ENCODE measurements around the gene DHX16. TPM values are rescaled to one million over a fixed set of nuclear protein-coding genes. Genes with fewer than 3 reads are reported as not detected.
"Not testable (repeated sequence)": the region's sequence is repeated elsewhere in the genome, so short reads cannot be mapped to it uniquely, and the experiment has no call there.

The DHX16 gene
- total RNA-seq, 1 donor from 2014 or later: 34.7 TPM

- DNase-seq (ENCODE audit: low read depth): no peak
- Histone ChIP-seq H3K4me3 (ENCODE audit: low read depth, low read length) (no peak overlapping the region), H3K36me3 (ENCODE audit: control insufficient read depth, insufficient read depth, low read length) (peaks cover 2% of the 10 kb centered on the region), H3K27me3 (ENCODE audit: control insufficient read depth, insufficient read depth, low read length) (no peaks in the 10 kb centered on the region)
- TF ChIP-seq CTCF (IDR thresholded peaks at IDR 0.05; ENCODE audit: insufficient read depth, low read length, poor library complexity, severe bottlenecking): peak; percentile 34
Observed at GRCh38 chr6:30670760-30671527, 1.9 kb downstream of the DHX16 start.

- not testable (repeated sequence) for H3K36me3 ChIP-seq (ENCODE audit: control insufficient read depth, insufficient read depth, low read length); H3K4me3 ChIP-seq (ENCODE audit: low read depth, low read length); H3K27me3 ChIP-seq (ENCODE audit: control insufficient read depth, insufficient read depth, low read length); DNase-seq (ENCODE audit: low read depth)
Observed at GRCh38 chr6:30666300-30666699, 6.5 kb downstream of the DHX16 start.

GRCh38 chr6:30664994-30665767 is 7.6 kb downstream of the DHX16 start:
- peaks cover 6% of the 10 kb centered on the region for H3K36me3 ChIP-seq (ENCODE audit: control insufficient read depth, insufficient read depth, low read length)
- no peak for DNase-seq (ENCODE audit: low read depth)
- no peaks in the 10 kb centered on the region for H3K27me3 ChIP-seq (ENCODE audit: control insufficient read depth, insufficient read depth, low read length)
- TF ChIP-seq CTCF (IDR thresholded peaks at IDR 0.05; ENCODE audit: insufficient read depth, low read length, poor library complexity, severe bottlenecking): no peak
- no peak overlapping the region for H3K4me3 ChIP-seq (ENCODE audit: low read depth, low read length)

GRCh38 chr6:30657922-30658321 is 14.9 kb downstream of the DHX16 start:
- not testable (repeated sequence) for H3K4me3 ChIP-seq (ENCODE audit: low read depth, low read length); DNase-seq (ENCODE audit: low read depth); H3K36me3 ChIP-seq (ENCODE audit: control insufficient read depth, insufficient read depth, low read length); H3K27me3 ChIP-seq (ENCODE audit: control insufficient read depth, insufficient read depth, low read length)

- no peak for TF ChIP-seq CTCF (IDR thresholded peaks at IDR 0.05; ENCODE audit: insufficient read depth, low read length, poor library complexity, severe bottlenecking)
- Histone ChIP-seq H3K36me3 (ENCODE audit: control insufficient read depth, insufficient read depth, low read length) (peaks cover 2% of the 10 kb centered on the region), H3K4me3 (ENCODE audit: low read depth, low read length) (no peak overlapping the region), H3K27me3 (ENCODE audit: control insufficient read depth, insufficient read depth, low read length) (no peaks in the 10 kb centered on the region)
- DNase-seq (ENCODE audit: low read depth): no peak
Observed at GRCh38 chr6:30657454-30657853, 15.4 kb downstream of the DHX16 start.

GRCh38 chr6:30656513-30656912 is 16.3 kb downstream of the DHX16 start:
- H3K4me3 ChIP-seq (ENCODE audit: low read depth, low read length): no peak overlapping the region
- H3K27me3 ChIP-seq (ENCODE audit: control insufficient read depth, insufficient read depth, low read length): no peaks in the 10 kb centered on the region
- H3K36me3 ChIP-seq (ENCODE audit: control insufficient read depth, insufficient read depth, low read length): peaks cover 2% of the 10 kb centered on the region
- no peak for DNase-seq (ENCODE audit: low read depth)
- no peak for TF ChIP-seq CTCF (IDR thresholded peaks at IDR 0.05; ENCODE audit: insufficient read depth, low read length, poor library complexity, severe bottlenecking)
